ENCODE measurements around the gene PPP6R3. TPM values are rescaled to one million over a fixed set of nuclear protein-coding genes. Genes with fewer than 3 reads are reported as not detected.

Gene PPP6R3
- total RNA-seq (2022; extraction: Qiagen RNA extraction): 43.2 to 59.4 TPM (median 55.5 TPM) in 5 replicates

GRCh38 chr11:68460741-68461574, at the start of gene PPP6R3:
PPP6R3 (plus strand) TSS chr11:68460752; CDS start chr11:68537665, 76,913 bp downstream.

Other genes starting within 250 kb of the PPP6R3 start
- 19.8 to 24.0 TPM (median 21.6 TPM) in 5 replicates for gene KMT5B, start 247.5 kb upstream of the PPP6R3 start, total RNA-seq (2022; extraction: Qiagen RNA extraction)
- 56.1 to 62.8 TPM (median 58.4 TPM) in 5 replicates for gene C11orf24, start 188.8 kb upstream of the PPP6R3 start, total RNA-seq (2022; extraction: Qiagen RNA extraction)
- 30.9 to 54.0 TPM (median 49.6 TPM) in 5 replicates for gene LRP5, start 148.2 kb upstream of the PPP6R3 start, total RNA-seq (2022; extraction: Qiagen RNA extraction)
- gene GAL, start 223.8 kb downstream of the PPP6R3 start, total RNA-seq (2022; extraction: Qiagen RNA extraction): 10.2 to 23.6 TPM (median 19.2 TPM) in 5 replicates

Measured in A549 treated with Mapracorat at 1 μM for 4 hours (cell line).